Lower leg skin (tissue), 4 donors: ENCODE data around the gene NLRP9. TPM values are rescaled to one million over a fixed set of nuclear protein-coding genes. Genes with fewer than 3 reads are reported as not detected.

Experiments used
- DNase-seq, 2 donors: peaks; one replicate each; pipeline ENCODE4 v3.0.0-alpha.2; 2019; ENCODE audit warnings: low spot score in 2 of 2
- H3K4me3 ChIP-seq: fragments of 200-600 bp; sonication (generic); 2 replicates; pipeline ENCODE4 v1.5.1; 2017; ENCODE audit warnings: mild to moderate bottlenecking, low read depth; ENCODE audit not compliant: poor library complexity, severe bottlenecking
- POLR2A ChIP-seq, 2 donors: fragments of 450-650 bp; IDR thresholded peaks; one replicate each; pipeline ENCODE4 v1.6.1; 2016 to 2017; ENCODE audit warnings: antibody characterized with exemption in 2 of 2, mild to moderate bottlenecking in 1 of 2, moderate library complexity in 1 of 2
- WGBS, 2 donors: methylation state at CpG; one replicate each; pipeline ENCODE4 v1.1.5; 2018; 5-methylcytosine and 5-hydroxymethylcytosine counted together
- intact Hi-C: fragments of 100-400 bp; cut with DNase I; formaldehyde crosslinking; loops from one replicate; pipeline ENCODE4 v1.15.0; 2023; ENCODE audit warnings: low total_unique reads
- total RNA-seq, 4 donors: library from RNA; depleted of rRNA; stranded (reverse); fragments of >200 nt; gene quantifications; one replicate each; pipeline ENCODE4 v1.1.0, GENCODE V29; 2016
- TF ChIP-seq, protein P1 (sequence below), 3 donors: fragments of 450-650 bp; IDR thresholded peaks; one replicate each; pipeline ENCODE4 v1.5.1; 2016; ENCODE audit warnings: antibody characterized with exemption in 3 of 3, mild to moderate bottlenecking in 3 of 3, moderate library complexity in 2 of 3

Gene NLRP9
- total RNA-seq, 4 donors from 2014 or later, result not detected

DNA sequence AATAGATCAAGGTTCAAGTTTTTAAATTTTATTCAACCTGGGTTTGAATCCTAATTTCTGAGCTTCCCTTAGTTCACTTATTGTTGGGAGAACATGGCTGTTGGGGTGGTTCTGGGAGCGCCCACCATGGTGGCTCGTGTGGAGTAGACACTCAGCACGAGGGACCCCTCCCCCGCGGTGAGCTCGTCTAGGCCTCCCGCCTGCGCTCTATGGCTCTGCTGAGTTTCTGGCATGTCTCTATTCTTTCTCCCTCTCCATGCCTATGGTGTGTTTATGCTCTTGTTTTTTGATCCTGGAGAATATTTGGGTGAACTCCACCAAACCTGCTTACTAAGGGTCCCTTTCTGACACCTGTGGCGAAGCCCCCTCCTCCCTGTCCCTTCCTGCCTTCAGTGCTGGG, 64.7 kb downstream of the NLRP9 start:
- intact Hi-C loops, result loop anchor here (5.0 kb wide), 1 partner anchor 834 kb away; the partner anchor contains the start of gene ZNF471
- H3K4me3 ChIP-seq, result no peak overlapping the region
- TF ChIP-seq, protein P1, sequence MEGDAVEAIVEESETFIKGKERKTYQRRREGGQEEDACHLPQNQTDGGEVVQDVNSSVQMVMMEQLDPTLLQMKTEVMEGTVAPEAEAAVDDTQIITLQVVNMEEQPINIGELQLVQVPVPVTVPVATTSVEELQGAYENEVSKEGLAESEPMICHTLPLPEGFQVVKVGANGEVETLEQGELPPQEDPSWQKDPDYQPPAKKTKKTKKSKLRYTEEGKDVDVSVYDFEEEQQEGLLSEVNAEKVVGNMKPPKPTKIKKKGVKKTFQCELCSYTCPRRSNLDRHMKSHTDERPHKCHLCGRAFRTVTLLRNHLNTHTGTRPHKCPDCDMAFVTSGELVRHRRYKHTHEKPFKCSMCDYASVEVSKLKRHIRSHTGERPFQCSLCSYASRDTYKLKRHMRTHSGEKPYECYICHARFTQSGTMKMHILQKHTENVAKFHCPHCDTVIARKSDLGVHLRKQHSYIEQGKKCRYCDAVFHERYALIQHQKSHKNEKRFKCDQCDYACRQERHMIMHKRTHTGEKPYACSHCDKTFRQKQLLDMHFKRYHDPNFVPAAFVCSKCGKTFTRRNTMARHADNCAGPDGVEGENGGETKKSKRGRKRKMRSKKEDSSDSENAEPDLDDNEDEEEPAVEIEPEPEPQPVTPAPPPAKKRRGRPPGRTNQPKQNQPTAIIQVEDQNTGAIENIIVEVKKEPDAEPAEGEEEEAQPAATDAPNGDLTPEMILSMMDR (IDR thresholded peaks at IDR 0.05), result no peak
- no peak for TF ChIP-seq POLR2A (IDR thresholded peaks at IDR 0.05)
- DNase-seq, result no peak
- 79 to 80% methylated on average over 9 of the region's 9 CpGs for WGBS, 2 donors

DNA sequence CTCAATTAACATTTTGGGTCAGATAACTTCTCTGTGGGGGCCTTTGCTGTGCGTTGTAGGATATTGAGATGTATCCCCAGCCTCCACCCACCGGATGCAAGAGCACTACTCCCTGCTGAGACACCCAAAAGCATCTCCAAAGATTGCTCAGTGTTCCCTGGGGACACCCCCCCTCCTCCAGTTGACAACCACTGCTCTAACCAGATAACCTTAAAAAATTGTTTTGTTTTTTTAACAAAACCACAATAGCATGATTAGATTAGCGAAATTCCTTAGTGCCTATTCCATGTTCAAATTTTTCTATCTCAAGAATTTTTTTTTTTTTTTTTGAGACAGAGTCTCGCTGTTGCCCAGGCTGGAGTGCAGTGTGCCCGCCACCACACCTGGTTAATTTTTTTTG, 65.8 kb downstream of the NLRP9 start:
- DNase-seq, result no peak
- WGBS, 2 donors, result 83 to 87% methylated on average over 5 of the region's 5 CpGs
- H3K4me3 ChIP-seq, result no peak overlapping the region
- intact Hi-C loops, result loop anchor here (5.0 kb wide), 1 partner anchor 835 kb away; the partner anchor contains the start of gene ZNF471
- TF ChIP-seq, protein P1 (IDR thresholded peaks at IDR 0.05), result no peak
- TF ChIP-seq POLR2A (IDR thresholded peaks at IDR 0.05), result no peak

DNA sequence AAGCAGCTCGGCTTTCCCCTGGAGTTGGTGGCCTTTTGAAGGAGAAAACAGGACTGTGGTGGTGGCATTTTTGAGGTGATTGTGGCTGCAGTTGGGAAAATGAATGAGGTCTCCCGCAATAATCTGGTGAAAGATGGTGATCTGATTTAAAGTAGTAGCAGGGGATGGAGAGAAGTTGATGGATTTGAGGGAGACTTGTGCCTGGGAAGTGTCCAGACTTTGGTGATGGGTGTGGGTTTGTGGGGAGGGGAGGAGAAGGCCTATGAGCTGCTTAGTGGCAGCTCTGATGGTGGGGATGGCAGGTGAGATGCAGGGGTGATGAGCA, 67.2 kb downstream of the NLRP9 start:
- intact Hi-C loops, result loop anchor here (5.0 kb wide), 1 partner anchor 836 kb away; the partner anchor contains the start of gene ZNF471
- 72 to 74% methylated on average over 2 of the region's 2 CpGs for WGBS, 2 donors
- TF ChIP-seq, protein P1 (IDR thresholded peaks at IDR 0.05), result no peak
- no peak for TF ChIP-seq POLR2A (IDR thresholded peaks at IDR 0.05)
- DNase-seq, result no peak
- no peak overlapping the region for H3K4me3 ChIP-seq

DNA sequence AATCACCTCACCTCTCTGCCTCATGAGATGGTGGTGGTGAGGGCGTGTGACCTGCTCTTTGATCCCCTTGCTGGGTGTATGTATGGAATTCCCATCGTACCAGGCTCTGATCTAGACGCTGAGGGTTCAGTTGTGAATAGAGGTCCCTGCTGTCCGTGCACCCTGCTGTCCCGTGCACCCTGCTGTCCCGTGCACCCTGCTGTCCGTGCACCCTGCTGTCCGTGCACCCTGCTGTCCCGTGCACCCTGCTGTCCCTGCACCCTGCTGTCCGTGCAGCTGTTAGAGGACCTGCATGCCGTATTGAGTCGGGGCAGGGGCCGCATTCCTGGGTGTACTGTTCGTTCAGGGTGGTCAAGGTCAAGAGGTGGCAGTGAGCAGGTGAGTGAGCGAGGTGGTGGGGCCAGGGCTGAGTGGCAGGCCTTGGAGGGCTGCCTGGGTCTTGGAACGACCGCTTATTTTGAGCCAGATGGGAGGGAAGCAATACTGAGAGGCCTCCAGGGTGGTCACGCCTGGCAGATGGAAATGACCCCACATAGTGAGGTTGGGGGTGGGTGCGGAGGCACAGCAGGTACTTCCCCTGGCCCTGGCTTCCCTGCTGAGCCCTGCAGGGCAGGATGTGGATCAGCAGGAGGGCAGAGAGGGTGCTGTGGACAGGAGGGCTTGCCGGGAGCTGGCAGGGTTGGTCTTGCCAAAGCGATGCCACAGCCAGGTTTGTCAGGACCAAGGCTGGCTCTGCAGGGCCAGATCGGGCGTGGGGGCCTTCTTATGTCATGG, 67.7 kb downstream of the NLRP9 start:
- 81 to 84% methylated on average over 22 to 23 of the region's 23 CpGs for WGBS, 2 donors
- no peak for TF ChIP-seq POLR2A (IDR thresholded peaks at IDR 0.05)
- TF ChIP-seq, protein P1 (IDR thresholded peaks at IDR 0.05), result no peak
- no peak overlapping the region for H3K4me3 ChIP-seq
- DNase-seq, result no peak
- intact Hi-C loops, result loop anchor here (5.0 kb wide), 1 partner anchor 837 kb away; the partner anchor contains the start of gene ZNF471

DNA sequence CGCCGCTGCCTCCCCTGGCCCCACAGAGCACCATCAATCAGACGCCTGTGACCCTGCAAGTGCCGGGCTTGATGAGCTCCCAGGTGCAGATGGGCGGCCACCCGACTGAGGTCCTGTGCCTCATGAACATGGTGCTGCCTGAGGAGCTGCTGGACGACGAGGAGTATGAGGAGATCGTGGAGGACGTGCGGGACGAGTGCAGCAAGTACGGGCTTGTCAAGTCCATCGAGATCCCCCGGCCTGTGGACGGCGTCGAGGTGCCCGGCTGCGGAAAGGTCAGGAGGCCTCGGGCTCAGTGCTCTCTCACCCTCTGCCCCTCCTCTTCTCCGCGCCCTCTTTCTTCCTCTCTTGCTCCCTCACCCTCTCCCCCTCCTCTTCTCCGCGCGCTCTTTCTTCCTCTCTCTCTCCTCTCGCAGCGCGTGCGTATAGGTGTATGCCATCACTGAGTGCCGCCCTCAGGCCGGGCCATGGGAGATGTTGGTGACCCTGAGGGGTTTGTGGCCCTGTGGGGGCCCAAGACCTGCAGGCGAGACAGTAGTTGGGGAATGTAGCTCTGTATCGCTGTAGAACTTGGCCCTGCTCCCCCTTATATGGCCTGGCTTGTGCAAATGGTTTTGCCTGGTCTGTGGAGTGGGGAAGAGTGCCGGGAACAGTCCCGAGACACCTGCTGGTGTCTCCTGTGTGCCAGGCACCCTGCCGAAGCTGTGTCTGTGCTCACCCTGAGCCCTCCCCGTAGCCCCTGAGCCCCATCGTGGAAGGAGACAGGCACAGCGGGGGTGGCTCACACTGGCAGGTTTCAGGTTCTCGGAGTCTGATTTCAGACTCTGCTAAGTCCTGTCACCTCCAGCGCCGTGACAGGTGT, 68.6 kb downstream of the NLRP9 start:
- H3K4me3 ChIP-seq, result no peak overlapping the region
- 86 to 87% methylated on average over 42 to 43 of the region's 43 CpGs for WGBS, 2 donors
- intact Hi-C loops, result loop anchor here (5.0 kb wide), 1 partner anchor 838 kb away; the partner anchor contains the start of gene ZNF471
- TF ChIP-seq POLR2A (IDR thresholded peaks at IDR 0.05), result no peak
- TF ChIP-seq, protein P1 (IDR thresholded peaks at IDR 0.05), result no peak
- no peak for DNase-seq
